ENCODE data around the gene UBR2. TPM values are rescaled to one million over a fixed set of nuclear protein-coding genes. Genes with fewer than 3 reads are reported as not detected.

UBR2 gene
- total and polyA plus RNA-seq, 9 of the 15 experiments (the other 6 are each of a cell fraction or from before 2014, with no cell fraction given) = 9.1 to 38.9 (median 23.4) TPM

- 0 out of 2 replicates have a peak, but pooled peaks have one; percentile 80 for TF ChIP-seq CC2D1A (IDR thresholded peaks at IDR 0.05)
- no peak for TF ChIP-seq FUS (optimal IDR thresholded peaks at IDR 0.05; ENCODE audit: low read depth, low read length)
- TF ChIP-seq ZNF778 (CRISPR knock-in tag; IDR thresholded peaks at IDR 0.05) = no peak
- peak; percentile 53; the same call in 1 of the 2 replicates for TF ChIP-seq ETV1 (tag; conservative IDR thresholded peaks at IDR 0.05; ENCODE audit: low read depth)
Measured at GRCh38 chr6:42726485-42727086, 162.8 kb downstream of the UBR2 start (continued).

GRCh38 chr6:42727087-42727611 lies 163.3 kb downstream of the UBR2 start:
- FAIRE-seq = no peak
- H3K4me3 ChIP-seq = no peak overlapping the region

More at GRCh38 chr6:42727087-42727611, 163.3 kb downstream of the UBR2 start:
- Histone ChIP-seq H2AFZ (ENCODE audit: low read depth, low read length) (no peak overlapping the region), H4K20me1 (replicated peaks; ENCODE audit: control insufficient read depth, insufficient read depth, low read length) (no peaks in the 10 kb centered on the region), H3K4me2 (ENCODE audit: insufficient read depth, low read length) (0 out of 2 replicates have a peak overlapping the region, but pooled peaks have one; percentile 48), H3K36me3 (ENCODE audit: control insufficient read depth, insufficient read depth, low read length) (no peaks in the 10 kb centered on the region), H3K27ac (ENCODE audit: extremely low read depth, low read depth, low read length) (no peak overlapping the region), H3K9me3 (replicated peaks; ENCODE audit: control insufficient read depth, insufficient read depth, low read depth, low read length) (no peaks in the 10 kb centered on the region; the same call in 1 of the 2 replicates), H3K9me1 (ENCODE audit: control insufficient read depth, insufficient read depth, low read length) (peaks cover 5% of the 10 kb centered on the region), H3K27me3 (ENCODE audit: control insufficient read depth in 2 of 2, insufficient read depth in 2 of 2, low read length in 2 of 2) (peaks cover 2 to 5% of the 10 kb centered on the region in 2 experiments; a peak in 4 of 5 replicates), H3K4me1 (replicated peaks in 1 of 2; ENCODE audit: control insufficient read depth in 2 of 2, insufficient read depth in 2 of 2, low read length in 2 of 2) (peaks cover 6 to 8% of the 10 kb centered on the region in 2 experiments; a peak in 4 of 5 replicates), H3K79me2 (ENCODE audit: control insufficient read depth, insufficient read depth, low read length) (no peaks in the 10 kb centered on the region), H3K9ac (ENCODE audit: insufficient read depth in 1 of 2, low read depth in 2 of 2, low read length in 2 of 2) (no peak overlapping the region)
- BruUV-seq (replicated peaks) = no TSS peak
- POLR2A ChIA-PET = interaction anchor here (1.0 to 1.9 kb wide), 3 partner anchors 9 to 153 kb away, joined by 3 to 5 read pairs (median 3); partner anchors contain the start of gene RPL7L1
- no peak for DNase-seq (ENCODE audit: extremely low read depth in 1 of 4, low spot score in 3 of 4)
- in situ Hi-C loops (cut with MboI) = no loop called here
- no peak for ATAC-seq
- 0 out of 2 replicates have a peak, but pooled peaks have one; percentile 10 for TF ChIP-seq ZBTB33 (CRISPR knock-in tag; IDR thresholded peaks at IDR 0.05)
- no peak for TF ChIP-seq ZBTB7A (IDR thresholded peaks at IDR 0.05; ENCODE audit: borderline replicate concordance, control insufficient read depth, low read depth, low read length)
- CTCF ChIA-PET (ENCODE audit: low intra/inter-chr PET ratio) = interaction anchor here (0.5 to 2.7 kb wide), 8 partner anchors 29 to 652 kb away, joined by 3 to 40 read pairs (median 4); partner anchors contain the start of gene UBR2
- intact Hi-C loops (cut with micrococcal nuclease) = loop anchor here (2.0 to 10.0 kb wide), 4 partner anchors 150 to 462 kb away; partner anchors contain the start of genes RPL7L1 and UBR2
- WGBS (ENCODE audit: insufficient coverage, low coverage, missing lambda C conversion rate) = 88% methylated on average over 37 of the region's 52 CpGs
